ENCODE measurements around the gene GRB7.
"Not testable (repeated sequence)": the region's sequence is repeated elsewhere in the genome, so short reads cannot be mapped to it uniquely, and the experiment has no call there.

The GRB7 gene

DNA sequence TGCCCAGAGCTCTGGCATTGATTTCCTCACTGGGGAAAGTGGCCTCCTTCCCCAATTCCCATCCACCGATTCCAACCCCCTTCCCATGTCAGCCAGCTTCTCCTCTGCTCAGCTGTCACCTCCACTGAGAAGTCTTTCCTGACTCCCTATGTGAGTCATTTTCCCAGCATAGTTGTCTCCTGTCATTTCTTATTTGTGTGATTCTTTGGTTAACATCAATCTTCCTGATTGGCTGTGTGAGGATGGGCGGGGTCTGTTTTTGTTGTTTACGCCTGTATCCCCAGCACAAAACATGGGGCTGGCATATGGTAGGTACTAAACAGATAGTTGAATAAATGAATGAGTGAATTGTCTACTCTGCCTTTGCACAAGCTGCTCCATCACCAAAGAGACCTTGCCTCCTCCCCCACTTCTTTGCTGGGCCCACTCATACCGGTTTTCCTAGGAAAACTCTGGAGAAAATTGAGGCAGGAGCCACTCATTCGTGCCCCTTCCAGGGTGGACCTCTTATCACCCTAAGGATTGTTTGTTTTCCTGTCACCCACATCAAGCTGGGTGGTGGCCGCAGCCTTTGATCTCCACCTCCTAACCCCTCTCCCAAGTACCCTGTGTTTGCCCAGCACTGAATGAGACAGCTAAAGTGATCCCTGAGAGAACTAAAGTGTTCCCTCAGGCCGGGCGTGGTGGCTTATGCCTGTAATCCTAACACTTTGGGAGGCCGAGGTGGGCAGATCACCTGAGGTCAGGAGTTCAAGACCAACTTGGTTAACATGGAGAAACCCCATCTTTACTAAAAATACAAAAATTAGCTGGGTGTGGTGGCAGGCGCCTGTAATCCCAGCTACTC is 1.2 kb upstream of the GRB7 start:
- DNase-seq (ENCODE audit: low read depth) = no peak

DNA sequence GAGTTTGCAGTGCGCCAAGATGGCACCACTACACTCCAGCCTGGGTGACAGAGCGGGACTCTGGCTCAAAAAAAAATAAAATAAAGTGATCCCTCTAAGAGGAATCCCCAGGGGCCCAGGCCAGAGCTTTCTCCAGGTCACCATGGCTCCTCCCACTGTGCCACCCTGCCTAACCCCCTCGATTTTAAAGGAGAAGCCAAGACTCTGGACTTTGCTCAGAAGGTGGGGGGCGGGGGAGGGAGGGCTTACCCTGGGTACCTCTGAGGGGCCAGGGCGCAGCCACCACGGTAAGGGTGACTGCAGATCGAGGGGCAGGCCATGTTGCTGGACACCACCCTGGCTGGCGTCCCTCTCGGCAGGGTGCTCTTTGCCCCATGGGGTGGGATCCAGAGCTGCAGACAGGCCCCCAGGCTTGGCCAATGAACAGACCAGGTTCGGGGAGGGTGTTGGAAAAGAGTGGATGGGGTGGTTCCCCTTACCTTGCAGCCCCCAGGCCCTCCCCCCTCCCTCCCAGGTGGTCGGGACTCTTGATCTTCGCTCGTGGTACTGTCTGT is 455 bp upstream of the GRB7 start:
- no peak for DNase-seq (ENCODE audit: low read depth)

DNA sequence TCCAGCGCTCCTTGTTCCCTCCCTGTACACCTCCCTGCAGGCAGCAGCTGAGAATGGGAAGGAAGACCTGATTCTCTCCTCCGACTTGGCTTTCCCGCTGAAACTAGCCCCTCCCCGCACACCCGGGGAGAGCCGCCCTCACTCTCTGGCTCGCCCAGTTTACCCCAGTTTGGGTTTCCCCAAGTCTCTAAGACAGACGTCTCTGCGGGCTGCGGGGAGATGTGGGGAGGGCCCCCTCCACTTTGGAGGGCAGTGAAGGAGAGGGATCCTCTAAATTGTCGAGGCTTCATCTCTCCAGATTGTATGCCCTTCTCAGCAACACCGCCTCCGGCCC is 797 bp downstream of the GRB7 start:
- no peak for DNase-seq (ENCODE audit: low read depth)

DNA sequence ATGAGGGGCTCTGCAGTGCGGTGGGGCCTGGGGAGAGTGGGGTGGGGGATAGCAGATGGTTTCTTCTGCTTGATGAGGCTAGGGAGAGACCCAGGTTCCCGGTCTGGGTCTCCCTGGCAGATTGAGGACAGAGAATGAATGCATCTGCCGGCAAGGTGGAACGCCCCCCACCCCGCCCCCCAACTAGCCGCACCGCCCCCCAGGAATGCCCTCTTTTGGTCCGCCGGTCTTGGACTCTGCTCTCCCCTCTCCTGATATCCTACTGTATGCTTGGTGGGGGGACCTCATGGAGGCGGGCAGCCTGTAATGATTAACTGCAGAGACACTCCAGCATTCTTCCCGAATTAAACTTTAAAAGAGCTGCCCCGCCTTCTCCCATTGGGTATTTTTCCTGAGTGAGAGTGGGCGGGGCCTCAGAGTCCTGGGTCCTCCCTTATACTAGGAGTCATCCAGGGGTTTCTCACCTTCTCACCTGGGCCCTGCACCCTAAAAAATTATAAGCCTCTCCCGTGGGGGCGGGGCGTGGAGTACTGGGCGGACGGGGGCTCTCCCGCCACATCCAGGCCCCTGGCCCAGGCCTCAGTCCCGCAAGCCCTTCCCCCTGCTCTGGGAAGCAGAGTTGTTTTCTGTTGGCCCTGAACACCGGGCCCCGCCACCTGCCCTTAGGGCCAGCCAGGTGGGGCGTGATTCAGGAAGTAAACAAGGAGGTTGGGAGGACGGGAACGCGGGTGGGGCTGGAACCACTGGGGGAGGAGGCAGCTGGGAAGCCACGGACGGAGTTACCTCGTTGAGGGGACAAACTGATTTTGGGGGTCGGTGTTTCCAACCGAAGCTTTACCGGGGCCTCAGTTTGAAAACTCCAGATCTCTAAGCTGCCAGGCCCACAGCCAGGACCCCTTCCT is 1.5 kb downstream of the GRB7 start:
- DNase-seq (ENCODE audit: low read depth) = no peak

DNA sequence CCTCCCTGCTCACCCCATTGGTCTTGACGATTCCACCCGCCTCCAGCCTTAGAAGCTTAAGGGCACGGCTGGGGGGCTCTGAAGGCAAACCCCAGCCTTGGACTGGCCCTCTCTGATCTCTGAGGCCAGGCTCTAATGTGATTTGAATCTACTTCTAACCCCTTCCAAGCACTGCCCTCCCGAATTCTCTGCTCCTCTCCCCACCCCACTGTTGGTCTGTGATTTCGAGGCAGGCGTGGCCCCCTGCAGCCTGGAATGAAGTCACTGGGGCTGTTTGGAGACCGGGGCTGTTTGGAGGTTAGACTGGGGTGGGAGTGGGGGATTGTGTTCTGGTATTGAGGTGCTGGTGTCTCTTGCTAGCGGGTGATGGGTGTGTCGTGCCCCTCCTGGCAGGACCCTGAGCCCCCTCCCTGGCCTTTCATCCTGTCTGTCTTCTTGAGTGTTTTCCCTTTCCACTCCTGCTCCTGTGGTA is 2.2 kb downstream of the GRB7 start:
- DNase-seq (ENCODE audit: low read depth) = no peak

DNA sequence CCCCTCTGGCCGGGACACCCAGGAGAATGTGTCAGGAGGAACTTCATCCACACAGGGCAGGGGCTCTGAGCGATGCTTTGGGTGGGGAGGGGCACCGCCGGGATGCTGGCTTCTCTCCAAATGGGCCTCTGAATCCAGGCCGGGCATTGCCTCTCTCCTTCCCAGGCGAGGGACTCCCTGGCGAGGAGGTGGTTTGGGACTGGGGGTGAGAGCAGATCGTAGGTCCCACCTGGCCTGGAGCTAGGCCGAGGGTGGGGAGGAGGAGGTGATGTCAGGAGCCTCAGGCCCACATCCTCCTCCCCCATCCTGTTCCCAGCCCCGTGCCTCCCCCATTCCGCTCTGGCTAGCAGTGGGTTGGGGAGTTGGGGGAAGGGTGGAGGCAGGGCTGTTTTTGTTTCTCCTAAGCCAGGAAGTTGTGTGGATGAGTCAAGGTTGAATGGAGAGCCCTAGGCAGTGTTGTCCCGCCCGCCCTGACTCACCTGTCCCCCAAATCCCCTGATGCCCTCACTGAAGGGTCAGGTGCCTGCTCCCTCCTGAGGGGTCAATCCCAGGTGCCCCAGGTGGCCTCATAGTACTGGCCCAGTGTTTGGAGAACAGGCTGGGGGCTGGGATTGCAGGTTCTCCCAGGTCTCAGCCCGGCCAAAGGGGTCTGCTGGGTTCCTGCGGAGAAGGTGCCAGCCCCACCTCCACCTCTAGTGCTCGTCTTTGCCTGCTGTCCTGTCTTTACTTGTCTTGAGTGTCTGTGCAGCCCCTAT is 2.8 kb downstream of the GRB7 start:
- DNase-seq (ENCODE audit: low read depth) = no peak

DNA sequence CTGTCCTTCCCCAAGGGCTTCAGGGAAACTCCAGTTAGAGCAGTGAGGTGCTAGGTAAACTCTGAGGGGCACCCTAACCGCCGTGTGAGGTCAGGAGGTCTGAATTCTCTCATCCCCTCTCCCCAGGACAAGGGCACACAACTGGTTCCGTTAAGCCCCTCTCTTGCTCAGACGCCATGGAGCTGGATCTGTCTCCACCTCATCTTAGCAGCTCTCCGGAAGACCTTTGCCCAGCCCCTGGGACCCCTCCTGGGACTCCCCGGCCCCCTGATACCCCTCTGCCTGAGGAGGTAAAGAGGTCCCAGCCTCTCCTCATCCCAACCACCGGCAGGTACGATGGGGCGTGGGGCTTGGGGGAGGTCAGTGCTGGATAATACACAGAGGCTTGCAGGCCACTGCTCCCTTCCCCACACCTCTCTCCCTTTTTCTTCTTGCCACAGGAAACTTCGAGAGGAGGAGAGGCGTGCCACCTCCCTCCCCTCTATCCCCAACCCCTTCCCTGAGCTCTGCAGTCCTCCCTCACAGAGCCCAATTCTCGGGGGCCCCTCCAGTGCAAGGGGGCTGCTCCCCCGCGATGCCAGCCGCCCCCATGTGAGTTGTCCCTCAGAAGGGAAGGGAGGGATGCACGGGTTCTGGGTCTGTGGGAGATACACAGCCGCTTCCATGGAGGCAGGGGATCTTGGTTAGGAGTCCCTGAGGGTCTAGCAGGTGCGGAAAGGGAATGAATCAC is 4.6 kb downstream of the GRB7 start:
- no peak for DNase-seq (ENCODE audit: low read depth)

DNA sequence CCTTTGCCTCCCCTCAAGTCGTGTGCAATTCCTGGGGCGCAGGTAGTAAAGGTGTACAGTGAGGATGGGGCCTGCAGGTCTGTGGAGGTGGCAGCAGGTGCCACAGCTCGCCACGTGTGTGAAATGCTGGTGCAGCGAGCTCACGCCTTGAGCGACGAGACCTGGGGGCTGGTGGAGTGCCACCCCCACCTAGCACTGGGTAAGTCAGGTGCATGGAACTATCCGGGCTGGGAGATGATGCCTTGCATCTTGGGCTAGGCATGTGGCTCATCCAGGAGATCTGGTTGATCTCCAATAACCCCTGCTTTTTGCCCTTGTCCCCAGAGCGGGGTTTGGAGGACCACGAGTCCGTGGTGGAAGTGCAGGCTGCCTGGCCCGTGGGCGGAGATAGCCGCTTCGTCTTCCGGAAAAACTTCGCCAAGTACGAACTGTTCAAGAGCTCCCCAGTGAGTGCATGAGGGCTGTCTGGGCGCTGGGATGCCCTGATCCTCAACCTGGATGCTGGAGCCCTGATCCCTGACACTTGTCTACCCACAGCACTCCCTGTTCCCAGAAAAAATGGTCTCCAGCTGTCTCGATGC is 5.2 kb downstream of the GRB7 start:
- no peak for DNase-seq (ENCODE audit: low read depth)

DNA sequence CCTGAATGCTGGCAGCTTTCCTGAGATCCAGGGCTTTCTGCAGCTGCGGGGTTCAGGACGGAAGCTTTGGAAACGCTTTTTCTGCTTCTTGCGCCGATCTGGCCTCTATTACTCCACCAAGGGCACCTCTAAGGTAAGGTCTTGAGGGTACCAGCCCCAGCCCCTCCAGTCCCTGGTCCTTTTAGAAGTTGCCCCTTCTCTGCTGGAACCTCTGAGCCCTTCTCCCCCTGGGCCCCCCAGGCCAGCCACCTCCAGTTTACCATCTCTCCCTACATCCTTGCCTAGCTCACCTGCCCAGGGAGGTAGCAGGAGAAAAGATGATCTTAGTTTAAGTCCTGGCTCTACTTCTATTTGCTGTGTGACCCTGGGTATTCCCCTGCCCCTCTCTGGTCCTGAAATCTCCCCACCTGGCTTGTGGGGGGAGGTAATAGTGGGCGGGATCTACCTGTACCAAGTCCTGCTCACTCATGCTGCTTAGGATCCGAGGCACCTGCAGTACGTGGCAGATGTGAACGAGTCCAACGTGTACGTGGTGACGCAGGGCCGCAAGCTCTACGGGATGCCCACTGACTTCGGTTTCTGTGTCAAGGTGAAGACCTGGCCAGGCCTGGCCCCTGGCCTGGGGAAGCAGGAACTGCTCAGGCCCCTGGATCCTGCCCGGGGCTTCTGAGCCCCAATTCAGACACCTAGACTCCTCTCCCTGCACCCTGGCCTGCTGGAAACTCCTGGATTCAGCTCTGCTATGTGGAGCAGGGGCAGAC is 6.5 kb downstream of the GRB7 start:
- no peak for DNase-seq (ENCODE audit: low read depth)

DNA sequence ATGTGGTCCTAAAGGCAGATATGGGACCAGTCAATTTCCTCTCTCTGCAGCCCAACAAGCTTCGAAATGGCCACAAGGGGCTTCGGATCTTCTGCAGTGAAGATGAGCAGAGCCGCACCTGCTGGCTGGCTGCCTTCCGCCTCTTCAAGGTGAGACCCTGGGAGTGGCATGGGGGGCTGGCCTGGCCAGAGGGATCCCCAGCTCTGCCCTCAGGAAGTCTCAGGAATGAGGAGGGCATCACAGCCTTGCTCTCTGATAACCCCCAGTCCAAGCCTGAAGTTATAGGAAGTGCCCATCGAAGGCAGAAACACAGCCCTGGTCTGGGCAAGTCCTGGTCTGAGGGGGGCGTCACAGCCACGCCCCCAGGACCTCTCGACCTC is 7.1 kb downstream of the GRB7 start:
- no peak for DNase-seq (ENCODE audit: low read depth)

DNA sequence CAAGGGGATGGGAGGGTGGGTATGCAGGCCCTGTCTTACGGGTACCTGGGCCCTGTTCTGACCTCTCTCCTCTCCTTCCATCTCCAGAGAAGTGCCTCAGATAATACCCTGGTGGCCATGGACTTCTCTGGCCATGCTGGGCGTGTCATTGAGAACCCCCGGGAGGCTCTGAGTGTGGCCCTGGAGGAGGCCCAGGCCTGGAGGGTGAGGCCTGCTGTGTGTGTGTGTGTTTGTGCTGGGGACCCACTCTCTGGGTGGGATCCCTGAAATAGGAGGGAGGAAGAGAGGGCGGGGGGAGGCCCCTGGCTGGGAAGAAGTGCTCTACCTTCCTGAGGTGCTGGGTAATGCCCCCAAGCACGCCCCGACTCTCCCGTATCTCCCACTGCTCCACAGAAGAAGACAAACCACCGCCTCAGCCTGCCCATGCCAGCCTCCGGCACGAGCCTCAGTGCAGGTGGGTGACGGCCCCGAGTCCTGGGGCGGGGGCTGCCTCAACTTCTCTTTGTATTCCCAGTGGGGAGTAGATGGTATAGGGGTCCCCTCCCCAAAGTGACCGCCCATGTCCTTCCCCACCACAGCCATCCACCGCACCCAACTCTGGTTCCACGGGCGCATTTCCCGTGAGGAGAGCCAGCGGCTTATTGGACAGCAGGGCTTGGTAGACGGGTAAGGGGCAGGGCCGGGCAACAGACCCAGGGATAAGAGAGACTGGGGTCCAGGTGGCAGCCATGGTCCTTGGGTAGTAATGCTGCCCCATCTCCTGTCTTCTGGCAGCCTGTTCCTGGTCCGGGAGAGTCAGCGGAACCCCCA is 7.8 kb downstream of the GRB7 start:
- no peak for DNase-seq (ENCODE audit: low read depth)

DNA sequence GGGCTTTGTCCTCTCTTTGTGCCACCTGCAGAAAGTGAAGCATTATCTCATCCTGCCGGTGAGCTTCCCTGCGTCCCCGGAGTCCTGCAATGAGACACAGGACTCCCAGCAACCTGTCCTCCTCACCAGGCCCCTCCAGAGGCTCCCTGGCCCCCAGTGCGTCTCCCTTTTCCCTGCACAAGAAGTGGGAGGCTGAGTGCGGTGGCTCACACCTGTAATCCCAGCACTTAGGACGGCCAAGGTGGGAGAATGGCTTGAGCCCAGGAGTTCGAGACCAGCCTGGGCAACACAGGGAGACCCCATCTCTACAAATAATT is 8.4 kb downstream of the GRB7 start:
- DNase-seq (ENCODE audit: low read depth) = no peak

DNA sequence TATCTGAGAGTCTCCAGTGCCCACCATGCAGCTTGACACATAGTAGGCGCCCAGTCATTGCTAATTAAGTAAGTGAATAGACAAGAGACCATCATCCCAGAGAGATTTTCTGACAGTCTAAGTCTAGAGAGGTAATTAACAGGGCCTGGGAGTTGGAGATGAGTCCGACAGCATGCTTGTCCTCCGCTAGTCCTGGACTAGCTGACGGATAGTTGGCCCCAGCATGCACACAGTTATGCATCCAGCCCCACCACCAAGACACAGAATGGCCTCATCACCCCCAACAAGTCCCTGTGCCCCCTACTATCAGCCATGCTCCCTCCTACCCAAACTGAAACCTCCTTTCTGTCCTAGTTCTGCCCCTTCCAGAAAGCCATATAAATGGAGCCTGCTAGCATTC is 10.0 kb downstream of the GRB7 start:
- DNase-seq (ENCODE audit: low read depth) = no peak

DNA sequence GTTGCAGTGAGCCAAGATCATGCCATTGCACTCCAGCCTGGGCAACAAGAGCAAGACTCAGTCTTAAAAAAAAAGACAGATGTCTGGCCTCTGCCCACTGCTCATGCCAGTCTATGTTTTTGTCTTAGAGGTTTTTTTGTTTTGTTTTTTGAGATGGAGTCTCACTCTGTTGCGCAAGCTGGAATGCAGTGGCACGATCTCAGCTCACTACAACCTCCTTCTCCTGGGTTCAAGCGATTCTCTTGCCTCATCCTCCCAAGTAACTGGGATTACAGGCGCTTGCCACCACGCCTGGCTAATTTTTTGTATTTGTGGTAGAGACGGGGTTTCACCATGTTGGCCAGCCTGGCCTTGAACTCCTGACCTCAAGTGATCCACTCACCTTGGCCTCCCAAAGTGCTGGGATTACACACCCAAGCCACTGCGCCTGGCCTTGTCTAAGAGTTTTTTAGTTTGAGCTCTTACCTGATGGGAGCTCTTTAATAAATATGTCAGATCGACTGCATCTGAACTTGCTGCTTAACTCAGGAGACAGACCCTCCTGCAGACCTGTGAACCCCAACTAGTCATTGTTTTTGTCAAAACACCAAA is 10.8 kb downstream of the GRB7 start:
- DNase-seq (ENCODE audit: low read depth) = not testable (repeated sequence)

DNA sequence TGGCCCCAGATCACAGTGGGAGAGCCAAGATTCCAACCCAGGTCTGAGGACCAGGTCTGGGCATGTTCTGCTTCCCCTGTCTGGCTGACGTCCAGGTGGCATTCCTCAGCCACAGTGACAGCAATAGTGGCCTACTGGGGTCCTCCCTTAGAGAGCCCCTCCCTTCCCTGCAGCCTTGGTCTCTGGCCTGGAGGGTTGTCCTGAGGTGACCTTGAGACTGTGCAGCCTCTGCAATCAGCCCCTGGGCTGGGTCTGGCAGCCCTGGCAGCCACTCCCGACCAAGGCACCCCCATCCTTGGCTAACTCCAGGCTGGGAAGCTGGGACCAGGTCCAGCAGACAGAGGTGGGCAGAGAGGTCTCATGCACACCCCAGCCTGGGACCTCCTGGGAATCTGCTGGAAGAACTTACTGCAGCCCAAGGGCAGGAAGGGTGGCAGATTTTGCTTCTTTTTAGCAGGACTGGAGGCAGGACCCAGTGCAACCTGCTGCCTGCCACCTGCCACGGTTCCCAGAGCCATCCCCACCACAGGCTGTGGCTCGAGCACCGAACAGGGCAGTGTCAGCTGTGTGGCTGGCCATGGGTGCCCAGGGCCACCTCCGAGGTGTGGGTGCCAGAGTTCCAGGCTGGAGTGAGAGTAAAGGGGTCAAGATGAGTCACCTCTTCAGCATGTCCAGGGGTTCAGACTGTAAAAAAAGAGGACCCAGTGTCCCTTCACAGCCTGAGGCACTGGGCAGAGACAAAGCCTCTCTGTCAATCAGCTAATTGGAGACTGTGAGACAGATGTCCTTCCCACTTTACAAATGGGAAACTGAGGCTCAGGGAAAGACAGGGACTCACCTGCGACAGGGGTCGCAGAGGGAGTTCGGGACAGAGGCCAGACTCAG is 12.6 kb downstream of the GRB7 start:
- DNase-seq (ENCODE audit: low read depth) = no peak

DNA sequence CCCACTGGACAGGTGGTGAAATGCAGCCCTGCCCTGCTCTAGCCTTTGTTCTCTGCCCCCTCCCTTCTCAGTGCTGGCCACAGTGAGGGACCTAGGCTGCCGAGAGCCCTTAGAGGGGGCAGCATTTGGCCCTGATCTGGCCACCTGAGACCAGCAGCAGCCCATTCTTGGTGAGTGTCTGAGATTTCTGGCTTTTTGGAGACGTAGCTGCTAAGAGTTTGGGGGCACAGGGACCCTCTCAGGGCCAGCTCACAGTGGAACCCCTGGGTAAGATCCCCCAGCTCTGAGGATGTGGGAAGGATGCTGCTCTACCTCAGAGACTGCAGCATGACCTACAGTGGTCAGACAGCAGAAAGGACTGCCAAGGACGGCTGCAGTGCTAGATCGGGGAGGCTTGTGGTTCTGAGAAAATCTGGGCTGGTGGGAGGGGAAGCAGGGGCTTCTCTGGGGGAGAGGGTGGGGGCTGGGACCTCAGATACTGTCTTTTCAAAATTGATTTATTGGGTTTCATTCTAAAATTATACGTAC is 13.3 kb downstream of the GRB7 start:
- no peak for DNase-seq (ENCODE audit: low read depth)

DNA sequence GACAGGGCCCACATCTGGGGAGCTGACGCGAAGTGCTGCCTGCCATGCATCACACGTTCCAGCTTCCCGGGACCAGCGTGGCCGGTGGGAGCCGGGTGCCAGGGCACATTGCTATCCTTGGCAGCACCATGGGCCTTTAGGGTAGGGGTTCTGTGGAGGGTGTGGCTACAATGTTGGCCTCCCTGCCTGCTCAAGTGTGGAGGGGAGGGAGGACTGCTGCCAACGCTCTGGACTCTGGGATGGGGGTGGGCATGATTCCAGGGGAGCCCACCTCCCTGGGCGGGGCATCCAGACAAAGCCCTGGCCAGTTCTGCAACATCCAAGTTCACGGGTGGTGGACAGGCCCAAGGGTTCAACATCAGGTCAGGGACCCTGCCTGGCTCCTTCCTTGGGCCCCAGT is 13.9 kb downstream of the GRB7 start:
- no peak for DNase-seq (ENCODE audit: low read depth)

DNA sequence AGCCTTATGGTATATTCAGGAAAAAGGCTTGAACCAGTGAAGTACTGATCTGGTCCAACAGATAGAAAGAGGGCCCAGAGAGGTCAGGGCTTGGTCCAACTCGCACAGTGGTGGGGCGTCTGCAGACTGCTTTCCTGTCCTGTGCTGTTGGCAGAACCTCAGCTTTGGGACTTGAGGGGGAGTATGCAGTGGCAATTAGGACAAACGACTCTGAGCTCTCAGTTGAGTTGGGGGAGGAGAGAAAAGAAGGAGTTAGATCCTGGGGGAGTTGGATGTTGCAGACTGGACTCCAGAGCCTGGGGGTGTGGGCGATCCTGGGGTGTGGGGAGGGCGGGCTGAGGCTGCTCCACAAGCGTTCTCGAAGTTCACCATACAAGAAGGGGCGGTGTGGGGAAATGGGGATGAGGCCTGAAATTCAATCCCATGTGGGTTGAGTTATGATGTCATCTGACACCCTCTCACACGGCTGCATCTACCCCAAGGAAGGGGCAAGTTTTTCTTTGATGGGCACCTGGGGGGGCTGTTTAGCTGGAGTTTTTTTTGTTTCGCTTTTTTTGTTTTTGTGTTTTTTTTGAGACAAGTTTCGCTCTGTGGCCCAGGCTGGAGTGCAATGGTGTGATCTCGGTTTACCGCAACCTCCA is 14.6 kb downstream of the GRB7 start:
- no peak for DNase-seq (ENCODE audit: low read depth)

Measured in stromal cell of bone marrow (primary cell).